K562 (cell line): ENCODE measurements around the gene TBL1X.

Experiments
- BHLHE40 ChIP-seq: IDR thresholded peaks from 2 replicates; pipeline ENCODE4 v1.6.1; 2011; ENCODE audit warnings: low read length, improper control_type of control experiment
- CHD2 ChIP-seq: IDR thresholded peaks from 2 replicates; pipeline ENCODE4 v1.6.1; 2011; ENCODE audit warnings: low read depth, low read length
- CTCF ChIP-seq, 3 experiments: IDR thresholded peaks in 2 of 3; conservative IDR thresholded peaks in 1 of 3; 2 replicates each; pipeline ENCODE4 v1.5.1; 2011 to 2012; ENCODE audit warnings: low read length in 3 of 3, mild to moderate bottlenecking in 3 of 3, control low read depth in 2 of 3, improper control_type of control experiment in 1 of 3, inconsistent platforms in 1 of 3, low read depth in 1 of 3, mixed read lengths in 1 of 3, moderate library complexity in 1 of 3; ENCODE audit not compliant: insufficient read depth in 2 of 3
- HES1 ChIP-seq: fragments of 450-650 bp; IDR thresholded peaks from 2 replicates; pipeline ENCODE4 v1.6.1; 2016; ENCODE audit warnings: low read depth, mild to moderate bottlenecking, moderate library complexity
- POLR2A ChIP-seq: fragments of 450-650 bp; conservative IDR thresholded peaks from 2 replicates; pipeline ENCODE4 v1.6.1; 2016
- POLR2AphosphoS5 ChIP-seq: IDR thresholded peaks from 2 replicates; pipeline ENCODE4 v1.6.1; 2011; ENCODE audit warnings: mild to moderate bottlenecking, low read depth, low read length, moderate library complexity; ENCODE audit not compliant: control insufficient read depth, insufficient read depth
- TFAP4 ChIP-seq: sonication (generic); formaldehyde crosslinking; IDR thresholded peaks from 2 replicates; pipeline ENCODE4 v1.8.0; 2022; ENCODE audit warnings: missing genetic modification reagents, mild to moderate bottlenecking, moderate library complexity, borderline replicate concordance
- TRIM28 ChIP-seq: fragments of 450-650 bp; IDR thresholded peaks from 2 replicates; pipeline ENCODE4 v1.6.1; 2017
- TF ChIP-seq, protein P1 (sequence below): fragments of 250-450 bp; sonication (Bioruptor Pico); IDR thresholded peaks from 2 replicates; pipeline ENCODE4 v1.4.0; 2020; ENCODE audit warnings: mild to moderate bottlenecking, moderate library complexity, borderline replicate concordance
- TF ChIP-seq, protein P2 (sequence below): sonication (generic); IDR thresholded peaks from 2 replicates; pipeline ENCODE4 v1.6.1; 2016

DNA sequence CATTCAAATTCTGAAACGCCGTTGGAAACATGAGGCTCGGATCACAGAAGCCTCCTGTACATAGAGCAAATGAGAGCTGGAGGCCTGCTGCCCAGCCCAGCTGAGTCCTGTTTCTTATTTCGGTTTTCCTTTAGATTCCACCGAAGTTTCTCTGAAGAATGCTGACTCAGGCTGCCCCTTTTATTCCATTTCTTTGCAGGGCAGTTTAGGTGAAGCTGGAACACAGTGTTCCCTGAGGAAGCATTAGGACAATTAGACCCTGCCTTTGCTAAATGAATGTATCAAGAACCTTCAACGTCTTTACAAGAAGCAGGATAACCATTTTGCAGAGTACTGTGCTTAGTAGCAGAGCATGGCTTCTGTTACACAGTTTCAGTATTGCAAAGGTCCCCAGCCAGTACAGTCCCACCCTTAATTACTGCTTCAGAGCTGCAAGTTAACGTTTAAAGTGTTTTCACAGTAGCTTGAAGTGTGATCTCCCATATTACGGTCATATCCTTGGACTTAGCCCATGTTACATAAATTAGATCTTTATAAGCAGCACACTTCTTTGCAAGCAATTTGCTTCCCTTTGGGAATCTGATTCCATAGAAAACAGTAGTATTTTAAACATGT, 117.0 kb downstream of the TBL1X start:
- TF ChIP-seq CTCF (IDR thresholded peaks at IDR 0.05 in 2 of 3, conservative IDR thresholded peaks at IDR 0.05 in 1 of 3; ENCODE audit: insufficient read depth in 2 of 3, low read depth in 1 of 3, low read length in 3 of 3) = no peak
- TF ChIP-seq TRIM28 = no peak
- TF ChIP-seq, protein P1, sequence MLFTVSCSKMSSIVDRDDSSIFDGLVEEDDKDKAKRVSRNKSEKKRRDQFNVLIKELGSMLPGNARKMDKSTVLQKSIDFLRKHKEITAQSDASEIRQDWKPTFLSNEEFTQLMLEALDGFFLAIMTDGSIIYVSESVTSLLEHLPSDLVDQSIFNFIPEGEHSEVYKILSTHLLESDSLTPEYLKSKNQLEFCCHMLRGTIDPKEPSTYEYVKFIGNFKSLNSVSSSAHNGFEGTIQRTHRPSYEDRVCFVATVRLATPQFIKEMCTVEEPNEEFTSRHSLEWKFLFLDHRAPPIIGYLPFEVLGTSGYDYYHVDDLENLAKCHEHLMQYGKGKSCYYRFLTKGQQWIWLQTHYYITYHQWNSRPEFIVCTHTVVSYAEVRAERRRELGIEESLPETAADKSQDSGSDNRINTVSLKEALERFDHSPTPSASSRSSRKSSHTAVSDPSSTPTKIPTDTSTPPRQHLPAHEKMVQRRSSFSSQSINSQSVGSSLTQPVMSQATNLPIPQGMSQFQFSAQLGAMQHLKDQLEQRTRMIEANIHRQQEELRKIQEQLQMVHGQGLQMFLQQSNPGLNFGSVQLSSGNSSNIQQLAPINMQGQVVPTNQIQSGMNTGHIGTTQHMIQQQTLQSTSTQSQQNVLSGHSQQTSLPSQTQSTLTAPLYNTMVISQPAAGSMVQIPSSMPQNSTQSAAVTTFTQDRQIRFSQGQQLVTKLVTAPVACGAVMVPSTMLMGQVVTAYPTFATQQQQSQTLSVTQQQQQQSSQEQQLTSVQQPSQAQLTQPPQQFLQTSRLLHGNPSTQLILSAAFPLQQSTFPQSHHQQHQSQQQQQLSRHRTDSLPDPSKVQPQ (CRISPR knock-in tag) = no peak
- TF ChIP-seq BHLHE40 = no peak
- TF ChIP-seq TFAP4 (CRISPR knock-in tag) = no peak
- no peak for TF ChIP-seq HES1
- TF ChIP-seq, protein P2, sequence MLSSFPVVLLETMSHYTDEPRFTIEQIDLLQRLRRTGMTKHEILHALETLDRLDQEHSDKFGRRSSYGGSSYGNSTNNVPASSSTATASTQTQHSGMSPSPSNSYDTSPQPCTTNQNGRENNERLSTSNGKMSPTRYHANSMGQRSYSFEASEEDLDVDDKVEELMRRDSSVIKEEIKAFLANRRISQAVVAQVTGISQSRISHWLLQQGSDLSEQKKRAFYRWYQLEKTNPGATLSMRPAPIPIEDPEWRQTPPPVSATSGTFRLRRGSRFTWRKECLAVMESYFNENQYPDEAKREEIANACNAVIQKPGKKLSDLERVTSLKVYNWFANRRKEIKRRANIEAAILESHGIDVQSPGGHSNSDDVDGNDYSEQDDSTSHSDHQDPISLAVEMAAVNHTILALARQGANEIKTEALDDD = no peak
- no peak for TF ChIP-seq POLR2A
- no peak for TF ChIP-seq CHD2
- TF ChIP-seq POLR2AphosphoS5 = no peak
